ENCODE measurements around the gene TTLL9. TPM values are rescaled to one million over a fixed set of nuclear protein-coding genes. Genes with fewer than 3 reads are reported as not detected.

TTLL9 gene
- total RNA-seq, 1 experiment from 2014 or later: 2.1 TPM

- DNase-seq (ENCODE audit: low read depth, low spot score): no peak
- intact Hi-C loops (cut with micrococcal nuclease; ENCODE audit: unreplicated experiment): loop anchor here (5.0 kb wide), 1 partner anchor 43 kb away; no protein-coding TSS in a partner anchor
- ChIA-PET CTCF (interaction anchor here (0.9 to 1.0 kb wide), 2 partner anchors 43 to 152 kb away, joined by 3 to 4 read pairs; no protein-coding TSS in a partner anchor), POLR2A (no interaction called here)
- Histone ChIP-seq H3K27ac (ENCODE audit: low read length) (peak overlapping the region; percentile 93), H3K9me3 (ENCODE audit: control insufficient read depth, insufficient read depth, low read depth, low read length) (no peaks in the 10 kb centered on the region), H3K4me3 (ENCODE audit: low read depth in 2 of 2, low read length in 2 of 2) (no peak overlapping the region), H3K4me1 (ENCODE audit: control insufficient read depth, insufficient read depth, low read length) (peaks cover 78% of the 10 kb centered on the region), H3K27me3 (ENCODE audit: control insufficient read depth, insufficient read depth, low read length) (no peaks in the 10 kb centered on the region; the same call in 1 of the 2 replicates), H3K36me3 (ENCODE audit: control insufficient read depth, insufficient read depth, low read length) (no peaks in the 10 kb centered on the region)
- no TSS peak for BruUV-seq (replicated peaks)
- in situ Hi-C loops (cut with HindIII; ENCODE audit: low pct_unique_long_range_greater_than_20kb, low sequenced_read_pairs): loop anchor here (5.0 kb wide), 1 partner anchor 68 kb away; no protein-coding TSS in a partner anchor
- ATAC-seq: no peak
- no peak for TF ChIP-seq POLR2AphosphoS5 (IDR thresholded peaks at IDR 0.05; ENCODE audit: low read depth, low read length)
- TF ChIP-seq CTCF (IDR thresholded peaks at IDR 0.05): no peak
- no peak for TF ChIP-seq TCF7L2 (IDR thresholded peaks at IDR 0.05; ENCODE audit: low read depth, low read length)
- no peak for TF ChIP-seq SIN3A (IDR thresholded peaks at IDR 0.05; ENCODE audit: borderline replicate concordance, insufficient read depth, low read depth, low read length)
- no peak for TF ChIP-seq REST (IDR thresholded peaks at IDR 0.05; ENCODE audit: insufficient read depth in 1 of 2, low read depth in 2 of 2, low read length in 1 of 2)
Measured at GRCh38 chr20:31974296-31974695, 103.9 kb downstream of the TTLL9 start.

GRCh38 chr20:31974951-31975487 lies 104.6 kb downstream of the TTLL9 start:
- POLR2A ChIA-PET: interaction anchor here (0.6 kb wide), 1 partner anchor 19 kb away, joined by 3 read pairs; no protein-coding TSS in a partner anchor
- no TSS peak for BruUV-seq (replicated peaks)
- ATAC-seq (no peak), DNase-seq (ENCODE audit: low read depth, low spot score) (no peak)
- Histone ChIP-seq H3K4me3 (ENCODE audit: low read depth in 2 of 2, low read length in 2 of 2) (no peak overlapping the region), H3K27ac (ENCODE audit: low read length) (peak overlapping the region; percentile 93), H3K27me3 (ENCODE audit: control insufficient read depth, insufficient read depth, low read length) (no peaks in the 10 kb centered on the region; the same call in 1 of the 2 replicates), H3K36me3 (ENCODE audit: control insufficient read depth, insufficient read depth, low read length) (no peaks in the 10 kb centered on the region), H3K9me3 (ENCODE audit: control insufficient read depth, insufficient read depth, low read depth, low read length) (no peaks in the 10 kb centered on the region), H3K4me1 (ENCODE audit: control insufficient read depth, insufficient read depth, low read length) (peaks cover 75% of the 10 kb centered on the region)
- intact Hi-C loops (cut with micrococcal nuclease; ENCODE audit: unreplicated experiment) (loop anchor here (5.0 kb wide), 1 partner anchor 42 kb away; no protein-coding TSS in a partner anchor), in situ Hi-C loops (cut with HindIII; ENCODE audit: low pct_unique_long_range_greater_than_20kb, low sequenced_read_pairs) (loop anchor here (5.0 kb wide), 1 partner anchor 67 kb away; no protein-coding TSS in a partner anchor)
- CTCF ChIA-PET: interaction anchor here (0.6 to 1.0 kb wide), 3 partner anchors 43 to 153 kb away, joined by 3 to 6 read pairs (median 4); no protein-coding TSS in a partner anchor
- TF ChIP-seq POLR2AphosphoS5 (IDR thresholded peaks at IDR 0.05; ENCODE audit: low read depth, low read length) (no peak), REST (IDR thresholded peaks at IDR 0.05; ENCODE audit: insufficient read depth in 1 of 2, low read depth in 2 of 2, low read length in 1 of 2) (0 out of 4 replicates have a peak, but pooled peaks of 1 of the 2 experiments have one; percentile 9)

All from Panc1 (cell line).